ENCODE results near the gene TANK. TPM values are rescaled to one million over a fixed set of nuclear protein-coding genes. Genes with fewer than 3 reads are reported as not detected.
A peak's percentile ranks its signal among the peaks of the same experiment; 100 is the strongest.

TANK gene
- total and polyA plus RNA-seq, 2 experiments from 2014 or later: 27.7 to 35.4 TPM

GRCh38 chr2:161119483-161119882, 40.7 kb upstream of the TANK start:
- no peak overlapping the region for H3K27ac Mint-ChIP-seq
- DNase-seq (ENCODE audit: low spot score) (no peak), ATAC-seq (no peak)
- Histone ChIP-seq H3K36me3 (ENCODE audit: insufficient read depth) (no peaks in the 10 kb centered on the region), H3K4me2 (no peak overlapping the region), H3K79me2 (replicated peaks; ENCODE audit: insufficient read depth) (no peaks in the 10 kb centered on the region), H3K9me2 (ENCODE audit: insufficient read depth) (0 out of 2 replicates have a peak, but pooled peaks cover 4% of the 10 kb centered on the region), H3K4me3 (no peak overlapping the region), H3K4me1 (ENCODE audit: insufficient read depth) (0 out of 2 replicates have a peak, but pooled peaks cover 7% of the 10 kb centered on the region), H2AFZ (no peak overlapping the region), H4K20me1 (replicated peaks; ENCODE audit: insufficient read depth) (no peaks in the 10 kb centered on the region), H3K27ac (ENCODE audit: low read depth) (no peak overlapping the region), H3K27me3 (ENCODE audit: insufficient read depth) (no peaks in the 10 kb centered on the region), H3F3A (replicated peaks; ENCODE audit: low read depth) (no peaks in the 10 kb centered on the region)
- no peak for TF ChIP-seq CREB1 (CRISPR knock-in tag; IDR thresholded peaks at IDR 0.05; ENCODE audit: low read depth)
- no peak for TF ChIP-seq ZNF331 (CRISPR knock-in tag; IDR thresholded peaks at IDR 0.05; ENCODE audit: low read depth)
- no peak for TF ChIP-seq ZNF462 (CRISPR knock-in tag; IDR thresholded peaks at IDR 0.05)
- no peak for TF ChIP-seq EZH2phosphoT487 (IDR thresholded peaks at IDR 0.05; ENCODE audit: unreplicated experiment)
- peaks cover 3% of the 10 kb centered on the region for H3K27me3 Mint-ChIP-seq (ENCODE audit: insufficient read depth, low read depth, poor library complexity)
- H3K4me1 Mint-ChIP-seq: peaks cover 24% of the 10 kb centered on the region
- H3K9me3 Mint-ChIP-seq: no peaks in the 10 kb centered on the region
- no peaks in the 10 kb centered on the region for H3K36me3 Mint-ChIP-seq (ENCODE audit: low read depth)
- H3K4me3 Mint-ChIP-seq: no peak overlapping the region

GRCh38 chr2:161120775-161121174, 39.5 kb upstream of the TANK start:
- ATAC-seq (no peak), DNase-seq (ENCODE audit: low spot score) (no peak)
- Histone ChIP-seq H3K4me3 (no peak overlapping the region), H3K27me3 (ENCODE audit: insufficient read depth) (no peaks in the 10 kb centered on the region), H3K9me2 (ENCODE audit: insufficient read depth) (0 out of 2 replicates have a peak, but pooled peaks cover 4% of the 10 kb centered on the region), H3F3A (replicated peaks; ENCODE audit: low read depth) (no peaks in the 10 kb centered on the region), H3K4me2 (no peak overlapping the region), H2AFZ (0 out of 2 replicates have a peak overlapping the region, but pooled peaks have one; percentile 2), H3K36me3 (ENCODE audit: insufficient read depth) (no peaks in the 10 kb centered on the region), H3K27ac (ENCODE audit: low read depth) (no peak overlapping the region), H4K20me1 (replicated peaks; ENCODE audit: insufficient read depth) (no peaks in the 10 kb centered on the region), H3K4me1 (ENCODE audit: insufficient read depth) (0 out of 2 replicates have a peak, but pooled peaks cover 7% of the 10 kb centered on the region), H3K79me2 (replicated peaks; ENCODE audit: insufficient read depth) (no peaks in the 10 kb centered on the region)
- TF ChIP-seq JUNB (IDR thresholded peaks at IDR 0.05; ENCODE audit: unreplicated experiment) (no peak), ZNF114 (CRISPR knock-in tag; IDR thresholded peaks at IDR 0.05) (no peak)
- no peaks in the 10 kb centered on the region for H3K9me3 Mint-ChIP-seq
- H3K27ac Mint-ChIP-seq: no peak overlapping the region
- peaks cover 23% of the 10 kb centered on the region for H3K4me1 Mint-ChIP-seq
- H3K36me3 Mint-ChIP-seq (ENCODE audit: low read depth): no peaks in the 10 kb centered on the region
- H3K27me3 Mint-ChIP-seq (ENCODE audit: insufficient read depth, low read depth, poor library complexity): peaks cover 2% of the 10 kb centered on the region
- no peak overlapping the region for H3K4me3 Mint-ChIP-seq
